HL-60 (cell line): Measurements from ENCODE around the gene TMEM91.
A peak's percentile ranks its signal among the peaks of the same experiment; 100 is the strongest.

ENCODE experiments used
- DNase-seq, 2 experiments: peaks; one replicate each; pipeline ENCODE4 v3.0.0-alpha.2; 2010 to 2020; ENCODE audit warnings: low read depth in 1 of 2, low spot score in 1 of 2
- H3K27ac ChIP-seq: fragments of 250-450 bp; sonication (Bioruptor Pico); replicated peaks from 2 replicates; pipeline ENCODE4 v1.5.1; 2020; ENCODE audit warnings: mild to moderate bottlenecking, moderate library complexity
- H3K27me3 ChIP-seq: fragments of 250-450 bp; sonication (Bioruptor Pico); 2 replicates; pipeline ENCODE4 v1.5.1; 2021; ENCODE audit warnings: mild to moderate bottlenecking, moderate library complexity; ENCODE audit not compliant: insufficient read depth, poor library complexity, severe bottlenecking
- H3K4me3 ChIP-seq: replicated peaks from 2 replicates; pipeline ENCODE4 v1.5.1; 2011; ENCODE audit warnings: mild to moderate bottlenecking, control low read depth, low read length; ENCODE audit not compliant: insufficient read depth
- GABPA ChIP-seq: IDR thresholded peaks from 2 replicates; pipeline ENCODE4 v1.6.1; 2012; ENCODE audit warnings: low read depth
- POLR2AphosphoS5 ChIP-seq: IDR thresholded peaks from 2 replicates; pipeline ENCODE4 v1.6.1; 2012; ENCODE audit warnings: low read depth
- SPI1 ChIP-seq: IDR thresholded peaks from 2 replicates; pipeline ENCODE4 v1.6.1; 2012; ENCODE audit warnings: low read depth, mild to moderate bottlenecking, borderline replicate concordance
- TF ChIP-seq, protein P1 (sequence below): IDR thresholded peaks from one replicate; pipeline ENCODE4 v1.5.1; 2011; ENCODE audit warnings: low read length, control low read depth, inconsistent platforms; ENCODE audit not compliant: insufficient read depth
- TF ChIP-seq, protein P2 (sequence below): IDR thresholded peaks from 2 replicates; pipeline ENCODE4 v1.6.1; 2012; ENCODE audit warnings: low read depth; ENCODE audit not compliant: insufficient replicate concordance

TMEM91 gene

DNA sequence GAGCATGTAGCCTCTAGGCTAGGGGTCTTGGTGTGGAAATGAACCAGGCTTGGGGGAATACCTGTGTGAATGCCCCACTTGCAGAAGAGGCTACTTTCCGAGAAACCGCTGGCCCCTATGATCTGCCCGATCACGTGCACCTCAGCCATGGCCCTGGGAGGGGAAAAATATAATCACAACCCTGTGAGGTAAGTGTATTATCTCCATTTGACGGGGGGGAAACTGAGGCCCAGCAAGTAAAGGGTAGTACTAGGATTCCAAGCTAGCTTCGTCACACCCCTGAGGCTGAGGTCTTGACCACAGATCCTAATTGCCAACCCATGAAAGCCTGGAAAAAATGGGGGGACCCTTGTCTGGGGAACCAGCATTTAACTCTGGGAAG is 13.0 kb upstream of the TMEM91 start:
- peak overlapping the region; percentile 100 for H3K27ac ChIP-seq
- no peak for DNase-seq
- no peaks in the 10 kb centered on the region for H3K27me3 ChIP-seq
- TF ChIP-seq, protein P1, sequence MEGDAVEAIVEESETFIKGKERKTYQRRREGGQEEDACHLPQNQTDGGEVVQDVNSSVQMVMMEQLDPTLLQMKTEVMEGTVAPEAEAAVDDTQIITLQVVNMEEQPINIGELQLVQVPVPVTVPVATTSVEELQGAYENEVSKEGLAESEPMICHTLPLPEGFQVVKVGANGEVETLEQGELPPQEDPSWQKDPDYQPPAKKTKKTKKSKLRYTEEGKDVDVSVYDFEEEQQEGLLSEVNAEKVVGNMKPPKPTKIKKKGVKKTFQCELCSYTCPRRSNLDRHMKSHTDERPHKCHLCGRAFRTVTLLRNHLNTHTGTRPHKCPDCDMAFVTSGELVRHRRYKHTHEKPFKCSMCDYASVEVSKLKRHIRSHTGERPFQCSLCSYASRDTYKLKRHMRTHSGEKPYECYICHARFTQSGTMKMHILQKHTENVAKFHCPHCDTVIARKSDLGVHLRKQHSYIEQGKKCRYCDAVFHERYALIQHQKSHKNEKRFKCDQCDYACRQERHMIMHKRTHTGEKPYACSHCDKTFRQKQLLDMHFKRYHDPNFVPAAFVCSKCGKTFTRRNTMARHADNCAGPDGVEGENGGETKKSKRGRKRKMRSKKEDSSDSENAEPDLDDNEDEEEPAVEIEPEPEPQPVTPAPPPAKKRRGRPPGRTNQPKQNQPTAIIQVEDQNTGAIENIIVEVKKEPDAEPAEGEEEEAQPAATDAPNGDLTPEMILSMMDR: no peak
- no peak for TF ChIP-seq SPI1
- TF ChIP-seq, protein P2, sequence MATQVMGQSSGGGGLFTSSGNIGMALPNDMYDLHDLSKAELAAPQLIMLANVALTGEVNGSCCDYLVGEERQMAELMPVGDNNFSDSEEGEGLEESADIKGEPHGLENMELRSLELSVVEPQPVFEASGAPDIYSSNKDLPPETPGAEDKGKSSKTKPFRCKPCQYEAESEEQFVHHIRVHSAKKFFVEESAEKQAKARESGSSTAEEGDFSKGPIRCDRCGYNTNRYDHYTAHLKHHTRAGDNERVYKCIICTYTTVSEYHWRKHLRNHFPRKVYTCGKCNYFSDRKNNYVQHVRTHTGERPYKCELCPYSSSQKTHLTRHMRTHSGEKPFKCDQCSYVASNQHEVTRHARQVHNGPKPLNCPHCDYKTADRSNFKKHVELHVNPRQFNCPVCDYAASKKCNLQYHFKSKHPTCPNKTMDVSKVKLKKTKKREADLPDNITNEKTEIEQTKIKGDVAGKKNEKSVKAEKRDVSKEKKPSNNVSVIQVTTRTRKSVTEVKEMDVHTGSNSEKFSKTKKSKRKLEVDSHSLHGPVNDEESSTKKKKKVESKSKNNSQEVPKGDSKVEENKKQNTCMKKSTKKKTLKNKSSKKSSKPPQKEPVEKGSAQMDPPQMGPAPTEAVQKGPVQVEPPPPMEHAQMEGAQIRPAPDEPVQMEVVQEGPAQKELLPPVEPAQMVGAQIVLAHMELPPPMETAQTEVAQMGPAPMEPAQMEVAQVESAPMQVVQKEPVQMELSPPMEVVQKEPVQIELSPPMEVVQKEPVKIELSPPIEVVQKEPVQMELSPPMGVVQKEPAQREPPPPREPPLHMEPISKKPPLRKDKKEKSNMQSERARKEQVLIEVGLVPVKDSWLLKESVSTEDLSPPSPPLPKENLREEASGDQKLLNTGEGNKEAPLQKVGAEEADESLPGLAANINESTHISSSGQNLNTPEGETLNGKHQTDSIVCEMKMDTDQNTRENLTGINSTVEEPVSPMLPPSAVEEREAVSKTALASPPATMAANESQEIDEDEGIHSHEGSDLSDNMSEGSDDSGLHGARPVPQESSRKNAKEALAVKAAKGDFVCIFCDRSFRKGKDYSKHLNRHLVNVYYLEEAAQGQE: no peak
- no peak for TF ChIP-seq POLR2AphosphoS5
- TF ChIP-seq GABPA: no peak
- H3K4me3 ChIP-seq: peak overlapping the region; percentile 53

DNA sequence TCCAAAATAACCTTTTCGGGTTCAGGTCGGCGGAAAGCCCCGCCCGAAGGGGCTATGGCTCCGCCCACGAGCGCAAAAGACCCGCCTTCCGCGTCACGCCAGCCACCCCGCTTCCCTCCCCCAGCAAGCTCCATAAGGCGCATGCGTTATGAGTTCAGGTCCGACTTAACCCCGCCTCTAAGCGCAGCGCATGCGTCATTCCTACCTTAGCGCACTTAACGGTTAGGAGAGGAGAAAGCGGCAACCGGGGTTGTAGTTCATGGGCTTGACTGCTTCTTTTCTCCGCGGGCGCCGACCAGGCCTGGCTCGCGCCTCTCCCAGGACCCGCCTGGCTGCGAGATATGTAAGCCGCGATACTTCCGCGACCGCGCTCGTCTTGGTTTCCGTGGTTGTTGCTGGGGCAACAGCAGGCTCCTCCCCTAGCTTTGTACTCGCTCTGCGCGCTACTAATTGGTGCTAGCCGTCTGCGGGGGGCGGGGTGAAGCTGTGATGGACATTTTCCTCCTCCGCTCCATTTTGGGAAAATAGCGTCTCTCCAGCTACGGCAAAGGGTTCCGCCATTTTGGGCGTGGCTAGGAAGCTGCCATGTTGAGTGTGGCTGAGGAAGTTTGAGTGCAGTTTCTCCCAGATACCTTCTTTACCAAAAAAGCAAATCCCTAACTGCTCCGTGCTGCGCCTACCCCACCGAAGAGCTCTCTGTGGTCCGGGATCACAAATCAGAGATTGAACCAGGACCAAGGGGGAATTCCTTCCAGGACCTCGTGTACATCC is 12.4 kb upstream of the TMEM91 start, which contains the start of gene B9D2:
TSS of gene B9D2 (minus strand) at position 397 of the 771 bp plus-strand sequence. CDS start 630 bp downstream, outside the sequence.
- DNase-seq: peak; percentile 97 to 99
- TF ChIP-seq SPI1: peak; percentile 25; the same call in 1 of the 2 replicates
- TF ChIP-seq, protein P2: no peak
- peak; percentile 98 for TF ChIP-seq POLR2AphosphoS5
- TF ChIP-seq, protein P1: no peak
- no peak for TF ChIP-seq GABPA
- H3K4me3 ChIP-seq: peak within 1 kb of the TSS; percentile 53
- H3K27ac ChIP-seq: peak within 1 kb of the TSS; percentile 100
- H3K27me3 ChIP-seq: no peaks in the 10 kb centered on the region

DNA sequence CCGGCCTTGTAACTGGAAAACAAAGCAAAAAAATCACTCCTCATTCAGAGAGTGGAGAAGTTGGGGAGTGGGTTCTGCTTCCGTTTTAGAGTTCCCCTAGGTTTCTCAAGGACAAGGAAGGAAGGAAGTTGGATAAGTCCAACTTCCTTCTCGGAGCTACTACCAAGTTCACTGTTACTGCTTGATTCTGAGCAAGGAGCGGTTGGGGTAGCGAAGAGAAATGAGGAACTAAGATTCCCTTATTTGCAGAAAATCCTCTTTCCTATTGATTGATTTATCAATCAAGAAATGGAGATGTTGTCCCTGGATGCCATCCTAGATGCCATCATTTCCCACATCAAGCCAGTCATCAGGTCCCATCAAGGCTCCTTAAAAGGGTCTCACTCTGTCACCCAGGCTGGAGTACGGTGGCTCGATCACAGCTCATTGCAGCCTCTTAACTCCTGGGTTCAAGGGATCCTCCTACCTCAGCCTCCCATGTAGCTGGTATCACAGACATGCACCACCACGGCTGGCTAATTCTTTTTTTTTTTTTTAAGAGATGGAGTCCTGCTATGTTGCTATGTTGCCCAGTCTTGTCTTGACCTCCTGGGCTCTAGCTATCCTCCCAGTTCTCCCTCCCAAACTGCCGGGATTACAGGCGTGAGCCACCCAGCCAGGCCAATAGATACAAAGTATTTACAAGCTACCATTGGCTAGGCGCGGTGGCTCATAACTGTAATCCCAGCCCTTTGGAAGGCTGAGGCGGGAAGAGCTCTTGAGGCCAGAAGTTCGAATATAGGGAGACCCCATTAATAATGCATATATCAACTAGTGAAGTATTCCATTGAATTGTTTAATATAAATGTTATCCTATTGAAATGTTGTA is 11.6 kb upstream of the TMEM91 start:
- DNase-seq: peak; percentile 56 to 78
- peak overlapping the region; percentile 100 for H3K27ac ChIP-seq
- peak overlapping the region; percentile 53 for H3K4me3 ChIP-seq
- H3K27me3 ChIP-seq: no peaks in the 10 kb centered on the region
- peak; percentile 62; the same call in 1 of the 2 replicates for TF ChIP-seq SPI1
- TF ChIP-seq POLR2AphosphoS5: no peak
- no peak for TF ChIP-seq GABPA
- TF ChIP-seq, protein P2: no peak
